Body of pancreas (tissue), 4 donors: Measurements from ENCODE around the gene PLA2G2F. TPM values are rescaled to one million over a fixed set of nuclear protein-coding genes. Genes with fewer than 3 reads are reported as not detected.

Source experiments
- ATAC-seq: fragments of 150-250 bp; one replicate; pipeline ENCODE4 v1.9.1; 2016
- DNase-seq, 4 donors: peaks; one replicate each; pipeline ENCODE4 v3.0.0-alpha.2; 2019
- H3K27ac ChIP-seq, 4 donors: fragments of 200-600 bp; sonication (generic); 1 replicate in 3 of 4; 2 replicates in 1 of 4; pipeline versions ENCODE4 v1.5.1 to v1.6.1; 2016 to 2019; ENCODE audit warnings: mild to moderate bottlenecking in 1 of 4, mixed read lengths in 1 of 4, moderate library complexity in 1 of 4
- H3K27me3 ChIP-seq, 2 donors: fragments of 200-600 bp; sonication (generic); one replicate each; pipeline ENCODE4 v1.6.0; 2016; ENCODE audit warnings: mild to moderate bottlenecking in 1 of 2
- H3K36me3 ChIP-seq, 2 donors: fragments of 200-600 bp; sonication (generic); replicated peaks in 1 of 2; 2 replicates each; pipeline ENCODE4 v1.5.1; 2016; ENCODE audit warnings: low read depth in 2 of 2; ENCODE audit not compliant: insufficient read depth in 1 of 2
- H3K4me1 ChIP-seq: fragments of 200-600 bp; sonication (generic); one replicate; pipeline ENCODE4 v1.6.0; 2016
- H3K4me3 ChIP-seq, 2 donors: fragments of 200-600 bp; sonication (generic); 1 replicate in 1 of 2; 2 replicates in 1 of 2; pipeline ENCODE4 v1.5.1; 2016 to 2019
- H3K9me3 ChIP-seq, 3 donors: fragments of 200-600 bp; sonication (generic); 1 replicate in 2 of 3; 2 replicates in 1 of 3; pipeline ENCODE4 v1.5.1; 2016
- POLR2A ChIP-seq, 3 donors: fragments of 450-650 bp; IDR thresholded peaks; one replicate each; pipeline ENCODE4 v1.6.1; 2016; ENCODE audit warnings: antibody characterized with exemption in 3 of 3, mild to moderate bottlenecking in 2 of 3
- WGBS, 2 donors: methylation state at CpG; one replicate each; pipeline ENCODE4 v1.1.5; 2017; 5-methylcytosine and 5-hydroxymethylcytosine counted together
- intact Hi-C: fragments of 100-400 bp; cut with DNase I; formaldehyde crosslinking; loops from one replicate; pipeline ENCODE4 v1.15.1; 2023
- total RNA-seq, 2 donors: library from RNA; depleted of rRNA; stranded (reverse); fragments of >200 nt; gene quantifications; one replicate each; pipeline ENCODE4 v1.1.0, GENCODE V29; 2016
- TF ChIP-seq, protein P1 (sequence below), 7 experiments: fragments of 450-650 bp in 4 of 7; fragments of 200-600 bp in 3 of 7; sonication (generic) in 3 of 7; IDR thresholded peaks; one replicate each; pipeline ENCODE4 v1.5.1; 2016 to 2019; ENCODE audit warnings: antibody characterized with exemption in 7 of 7

The PLA2G2F gene
- total RNA-seq, 2 donors from 2014 or later, result not detected

DNA sequence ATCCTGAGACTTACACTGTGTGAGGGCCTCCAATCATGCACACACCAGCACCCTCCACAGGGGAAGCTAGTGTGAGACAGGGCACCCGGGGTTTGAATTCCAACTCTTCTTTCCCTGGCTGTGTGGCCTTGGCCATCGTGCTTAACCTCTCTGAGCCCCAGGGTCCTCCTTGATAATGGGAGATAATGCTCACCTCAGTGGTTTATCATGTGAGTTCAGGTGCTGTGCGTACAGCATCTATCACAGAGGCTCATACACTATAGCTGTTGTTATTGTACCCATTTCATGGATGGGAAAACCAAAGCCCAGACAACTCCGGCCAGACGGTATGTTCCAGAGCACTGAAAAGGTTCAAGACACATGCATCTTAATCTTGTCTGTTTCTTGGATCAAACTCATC, 30.8 kb downstream of the PLA2G2F start:
- no peaks in the 10 kb centered on the region for H3K27me3 ChIP-seq
- H3K4me1 ChIP-seq, result no peaks in the 10 kb centered on the region
- ATAC-seq, result no peak
- intact Hi-C loops, result no loop called here
- WGBS, 2 donors, result 86 to 90% methylated on average over 4 to 5 of the region's 5 CpGs
- H3K4me3 ChIP-seq, result no peak overlapping the region
- no peak for DNase-seq
- TF ChIP-seq, protein P1, sequence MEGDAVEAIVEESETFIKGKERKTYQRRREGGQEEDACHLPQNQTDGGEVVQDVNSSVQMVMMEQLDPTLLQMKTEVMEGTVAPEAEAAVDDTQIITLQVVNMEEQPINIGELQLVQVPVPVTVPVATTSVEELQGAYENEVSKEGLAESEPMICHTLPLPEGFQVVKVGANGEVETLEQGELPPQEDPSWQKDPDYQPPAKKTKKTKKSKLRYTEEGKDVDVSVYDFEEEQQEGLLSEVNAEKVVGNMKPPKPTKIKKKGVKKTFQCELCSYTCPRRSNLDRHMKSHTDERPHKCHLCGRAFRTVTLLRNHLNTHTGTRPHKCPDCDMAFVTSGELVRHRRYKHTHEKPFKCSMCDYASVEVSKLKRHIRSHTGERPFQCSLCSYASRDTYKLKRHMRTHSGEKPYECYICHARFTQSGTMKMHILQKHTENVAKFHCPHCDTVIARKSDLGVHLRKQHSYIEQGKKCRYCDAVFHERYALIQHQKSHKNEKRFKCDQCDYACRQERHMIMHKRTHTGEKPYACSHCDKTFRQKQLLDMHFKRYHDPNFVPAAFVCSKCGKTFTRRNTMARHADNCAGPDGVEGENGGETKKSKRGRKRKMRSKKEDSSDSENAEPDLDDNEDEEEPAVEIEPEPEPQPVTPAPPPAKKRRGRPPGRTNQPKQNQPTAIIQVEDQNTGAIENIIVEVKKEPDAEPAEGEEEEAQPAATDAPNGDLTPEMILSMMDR (IDR thresholded peaks at IDR 0.05), result no peak
- no peak for TF ChIP-seq POLR2A (IDR thresholded peaks at IDR 0.05)
- no peak overlapping the region for H3K27ac ChIP-seq
- peaks cover 0 to 4% (median 0%) of the 10 kb centered on the region in 3 donors for H3K9me3 ChIP-seq
- H3K36me3 ChIP-seq, result no peaks in the 10 kb centered on the region

DNA sequence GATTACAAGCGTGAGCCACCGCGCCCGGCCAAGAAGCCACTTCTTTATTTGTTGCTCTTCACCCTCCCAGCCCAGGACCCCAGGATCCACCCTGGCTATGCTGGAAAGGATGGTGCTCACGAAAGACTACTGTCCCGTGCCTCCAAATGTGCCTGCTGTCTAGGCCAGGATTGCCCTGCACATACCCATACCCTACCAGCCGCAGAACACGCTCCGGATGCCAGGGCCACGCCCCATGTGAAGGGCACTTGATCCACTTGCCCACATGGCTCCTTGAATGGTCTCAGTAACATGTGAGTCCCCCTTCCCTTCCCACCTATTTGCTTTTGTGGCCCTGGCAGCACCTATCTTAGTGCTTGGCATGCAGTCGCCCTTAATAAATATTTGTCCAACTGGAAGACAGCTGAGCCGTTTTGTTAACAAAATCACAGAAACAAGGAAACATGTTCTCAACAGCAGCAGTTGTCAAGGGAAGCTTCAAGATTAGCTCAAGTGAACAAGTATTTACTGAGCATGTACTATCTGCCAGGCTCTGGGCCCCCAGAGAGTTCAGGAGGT, 33.0 kb downstream of the PLA2G2F start:
- Histone ChIP-seq H3K4me1 (no peaks in the 10 kb centered on the region), H3K36me3 (no peaks in the 10 kb centered on the region), H3K9me3 (no peaks in the 10 kb centered on the region), H3K27me3 (no peaks in the 10 kb centered on the region), H3K4me3 (no peak overlapping the region), H3K27ac (no peak overlapping the region)
- ATAC-seq (no peak), DNase-seq (no peak)
- no peak for TF ChIP-seq POLR2A (IDR thresholded peaks at IDR 0.05)
- TF ChIP-seq, protein P1 (IDR thresholded peaks at IDR 0.05), result no peak
- WGBS, 2 donors, result 79 to 80% methylated on average over 12 of the region's 12 CpGs
- intact Hi-C loops, result no loop called here

DNA sequence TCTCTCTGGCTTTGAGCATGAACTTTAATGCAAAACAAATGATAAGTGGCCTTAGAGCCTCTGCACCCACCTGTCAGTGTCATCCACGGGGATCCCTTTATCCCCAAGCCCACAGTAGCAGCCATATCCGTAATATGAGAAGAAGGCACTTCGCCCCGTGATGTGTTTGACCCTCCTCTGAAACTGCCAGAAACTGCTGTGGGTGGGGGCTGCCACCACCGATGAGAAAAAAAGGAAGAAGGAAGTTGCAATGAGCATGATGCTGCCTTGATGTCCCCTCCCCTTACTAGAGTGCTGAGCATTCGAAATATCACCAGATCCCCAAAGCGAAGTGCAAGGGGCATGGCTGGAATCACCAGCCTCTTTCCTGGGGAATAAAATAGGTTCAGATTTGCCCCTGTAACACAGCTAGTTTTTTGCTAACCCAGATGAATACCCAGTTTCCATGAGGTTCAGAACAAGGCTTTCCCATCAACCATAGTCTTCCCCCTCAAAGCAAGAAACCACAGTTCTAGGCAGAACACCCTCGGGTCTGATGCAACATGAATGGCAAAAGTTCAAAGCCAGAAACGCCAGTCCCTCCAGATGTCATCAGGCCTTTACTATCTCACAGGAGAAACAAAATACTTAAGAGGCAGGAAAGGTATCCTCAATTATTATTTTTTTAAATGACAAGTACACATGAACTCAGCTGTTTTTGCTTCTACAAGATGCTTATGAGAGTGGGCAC, 36.0 kb downstream of the PLA2G2F start:
- intact Hi-C loops, result no loop called here
- no peak for DNase-seq
- H3K36me3 ChIP-seq, result no peaks in the 10 kb centered on the region
- ATAC-seq, result no peak
- 51 to 60% methylated on average over 9 of the region's 9 CpGs for WGBS, 2 donors
- no peaks in the 10 kb centered on the region for H3K9me3 ChIP-seq
- H3K27me3 ChIP-seq, result no peaks in the 10 kb centered on the region
- no peaks in the 10 kb centered on the region for H3K4me1 ChIP-seq
- no peak overlapping the region for H3K27ac ChIP-seq
- no peak overlapping the region for H3K4me3 ChIP-seq
- TF ChIP-seq, protein P1 (IDR thresholded peaks at IDR 0.05), result no peak
- TF ChIP-seq POLR2A (IDR thresholded peaks at IDR 0.05), result no peak

DNA sequence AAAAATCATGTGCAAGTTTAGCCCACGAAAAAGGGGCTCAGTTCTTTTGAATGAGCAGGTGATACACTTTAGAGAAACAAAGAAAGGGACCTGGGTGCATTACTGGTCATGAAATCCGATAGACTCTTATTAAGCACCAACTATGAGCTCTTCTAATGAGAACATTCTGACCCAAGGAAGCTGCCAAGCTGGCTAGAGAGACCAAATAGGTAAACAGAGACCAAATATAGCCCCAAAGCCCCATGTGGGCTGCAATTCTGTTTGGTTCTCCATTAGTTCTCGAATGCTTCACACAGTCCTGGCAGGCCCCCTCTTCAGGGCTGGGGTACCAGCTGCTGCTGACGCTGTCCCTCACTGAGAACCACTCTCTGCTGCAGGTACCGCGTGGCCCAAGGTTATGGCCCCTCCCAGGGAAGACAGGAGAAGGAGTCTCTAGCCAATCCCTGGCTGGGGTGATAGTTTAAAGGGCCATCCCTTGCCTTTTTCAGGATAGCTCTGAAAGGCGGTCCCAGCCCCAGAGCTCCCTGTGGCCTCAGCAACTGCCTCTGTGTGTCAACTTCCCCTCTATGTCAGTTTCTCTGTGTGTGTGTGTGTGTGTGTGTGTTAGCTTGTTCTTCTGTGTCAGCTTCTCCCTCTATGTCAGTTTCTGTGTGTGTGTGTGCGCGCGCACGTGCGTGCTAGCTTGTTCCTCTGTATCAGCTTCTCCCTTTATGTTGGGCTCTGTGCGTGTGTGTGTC, 39.7 kb downstream of the PLA2G2F start:
- H3K27me3 ChIP-seq, result no peaks in the 10 kb centered on the region
- no peaks in the 10 kb centered on the region for H3K36me3 ChIP-seq
- no peak overlapping the region for H3K4me3 ChIP-seq
- intact Hi-C loops, result no loop called here
- ATAC-seq (no peak), DNase-seq (no peak)
- TF ChIP-seq, protein P1 (IDR thresholded peaks at IDR 0.05), result no peak
- TF ChIP-seq POLR2A (IDR thresholded peaks at IDR 0.05), result no peak
- WGBS, 2 donors, result 77 to 78% methylated on average over 13 of the region's 13 CpGs
- no peak overlapping the region for H3K27ac ChIP-seq
- H3K9me3 ChIP-seq, result no peaks in the 10 kb centered on the region
- no peaks in the 10 kb centered on the region for H3K4me1 ChIP-seq
